ENCODE data around the gene MAGEA12. TPM values are rescaled to one million over a fixed set of nuclear protein-coding genes. Genes with fewer than 3 reads are reported as not detected.
"Not testable (repeated sequence)": the region's sequence is repeated elsewhere in the genome, so short reads cannot be mapped to it uniquely, and the experiment has no call there.

The MAGEA12 gene
- total and polyA plus RNA-seq, 2 experiments from 2014 or later: 0.24 to 0.38 TPM

DNA sequence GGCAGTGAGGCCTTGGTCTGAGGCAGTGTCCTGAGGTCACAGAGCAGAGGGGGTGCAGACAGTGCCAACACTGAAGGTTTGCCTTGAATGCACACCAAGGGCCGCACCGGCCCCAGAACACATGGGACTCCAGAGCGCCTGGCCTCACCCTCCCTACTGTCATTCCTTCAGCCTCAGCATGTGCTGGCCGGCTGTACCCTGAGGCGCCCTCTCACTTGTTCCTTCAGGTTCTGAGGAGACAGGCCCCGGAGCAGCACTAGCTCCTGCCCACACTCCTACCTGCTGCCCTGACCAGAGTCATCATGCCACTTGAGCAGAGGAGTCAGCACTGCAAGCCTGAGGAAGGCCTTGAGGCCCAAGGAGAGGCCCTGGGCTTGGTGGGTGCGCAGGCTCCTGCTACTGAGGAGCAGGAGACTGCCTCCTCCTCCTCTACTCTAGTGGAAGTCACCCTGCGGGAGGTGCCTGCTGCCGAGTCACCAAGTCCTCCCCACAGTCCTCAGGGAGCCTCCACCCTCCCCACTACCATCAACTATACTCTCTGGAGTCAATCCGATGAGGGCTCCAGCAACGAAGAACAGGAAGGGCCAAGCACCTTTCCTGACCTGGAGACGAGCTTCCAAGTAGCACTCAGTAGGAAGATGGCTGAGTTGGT is 2.4 kb downstream of the MAGEA12 start:
- H3K36me3 ChIP-seq (ENCODE audit: insufficient read depth): no peaks in the 10 kb centered on the region
- H3K4me1 ChIP-seq (ENCODE audit: insufficient read depth): no peaks in the 10 kb centered on the region
- TF ChIP-seq JUNB (IDR thresholded peaks at IDR 0.05; ENCODE audit: unreplicated experiment) (no peak), REST (IDR thresholded peaks at IDR 0.05; ENCODE audit: unreplicated experiment) (no peak), POLR2AphosphoS5 (IDR thresholded peaks at IDR 0.05; ENCODE audit: low read depth) (no peak), CREB1 (CRISPR knock-in tag; IDR thresholded peaks at IDR 0.05; ENCODE audit: low read depth) (no peak)
- TF ChIP-seq, protein P1, sequence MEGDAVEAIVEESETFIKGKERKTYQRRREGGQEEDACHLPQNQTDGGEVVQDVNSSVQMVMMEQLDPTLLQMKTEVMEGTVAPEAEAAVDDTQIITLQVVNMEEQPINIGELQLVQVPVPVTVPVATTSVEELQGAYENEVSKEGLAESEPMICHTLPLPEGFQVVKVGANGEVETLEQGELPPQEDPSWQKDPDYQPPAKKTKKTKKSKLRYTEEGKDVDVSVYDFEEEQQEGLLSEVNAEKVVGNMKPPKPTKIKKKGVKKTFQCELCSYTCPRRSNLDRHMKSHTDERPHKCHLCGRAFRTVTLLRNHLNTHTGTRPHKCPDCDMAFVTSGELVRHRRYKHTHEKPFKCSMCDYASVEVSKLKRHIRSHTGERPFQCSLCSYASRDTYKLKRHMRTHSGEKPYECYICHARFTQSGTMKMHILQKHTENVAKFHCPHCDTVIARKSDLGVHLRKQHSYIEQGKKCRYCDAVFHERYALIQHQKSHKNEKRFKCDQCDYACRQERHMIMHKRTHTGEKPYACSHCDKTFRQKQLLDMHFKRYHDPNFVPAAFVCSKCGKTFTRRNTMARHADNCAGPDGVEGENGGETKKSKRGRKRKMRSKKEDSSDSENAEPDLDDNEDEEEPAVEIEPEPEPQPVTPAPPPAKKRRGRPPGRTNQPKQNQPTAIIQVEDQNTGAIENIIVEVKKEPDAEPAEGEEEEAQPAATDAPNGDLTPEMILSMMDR (conservative IDR thresholded peaks at IDR 0.05; ENCODE audit: low read depth in 2 of 2): no peak
- TF ChIP-seq, protein P2, sequence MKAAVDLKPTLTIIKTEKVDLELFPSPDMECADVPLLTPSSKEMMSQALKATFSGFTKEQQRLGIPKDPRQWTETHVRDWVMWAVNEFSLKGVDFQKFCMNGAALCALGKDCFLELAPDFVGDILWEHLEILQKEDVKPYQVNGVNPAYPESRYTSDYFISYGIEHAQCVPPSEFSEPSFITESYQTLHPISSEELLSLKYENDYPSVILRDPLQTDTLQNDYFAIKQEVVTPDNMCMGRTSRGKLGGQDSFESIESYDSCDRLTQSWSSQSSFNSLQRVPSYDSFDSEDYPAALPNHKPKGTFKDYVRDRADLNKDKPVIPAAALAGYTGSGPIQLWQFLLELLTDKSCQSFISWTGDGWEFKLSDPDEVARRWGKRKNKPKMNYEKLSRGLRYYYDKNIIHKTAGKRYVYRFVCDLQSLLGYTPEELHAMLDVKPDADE (IDR thresholded peaks at IDR 0.05): no peak
- H4K20me1 ChIP-seq (replicated peaks; ENCODE audit: insufficient read depth): no peaks in the 10 kb centered on the region
- H3K4me3 Mint-ChIP-seq: no peak overlapping the region
- no peak overlapping the region for H3K4me3 ChIP-seq
- H3K79me2 ChIP-seq (replicated peaks; ENCODE audit: insufficient read depth): no peaks in the 10 kb centered on the region
- ATAC-seq (no peak), DNase-seq (ENCODE audit: low spot score) (no peak)
- no peaks in the 10 kb centered on the region; the same call in 2 of the 3 replicates for H3K4me1 Mint-ChIP-seq
- H3K4me2 ChIP-seq: no peak overlapping the region
- no peaks in the 10 kb centered on the region for H3K27me3 Mint-ChIP-seq (ENCODE audit: insufficient read depth, low read depth, poor library complexity)
- H3K36me3 Mint-ChIP-seq (ENCODE audit: low read depth): no peaks in the 10 kb centered on the region
- no peaks in the 10 kb centered on the region for H3K27me3 ChIP-seq (ENCODE audit: insufficient read depth)
- H2AFZ ChIP-seq: no peak overlapping the region
- H3F3A ChIP-seq (replicated peaks; ENCODE audit: low read depth): no peaks in the 10 kb centered on the region
- no peak overlapping the region for H3K27ac Mint-ChIP-seq
- H3K27ac ChIP-seq (ENCODE audit: low read depth): no peak overlapping the region
- no peaks in the 10 kb centered on the region for H3K9me2 ChIP-seq (ENCODE audit: insufficient read depth)
- no peaks in the 10 kb centered on the region for H3K9me3 Mint-ChIP-seq

DNA sequence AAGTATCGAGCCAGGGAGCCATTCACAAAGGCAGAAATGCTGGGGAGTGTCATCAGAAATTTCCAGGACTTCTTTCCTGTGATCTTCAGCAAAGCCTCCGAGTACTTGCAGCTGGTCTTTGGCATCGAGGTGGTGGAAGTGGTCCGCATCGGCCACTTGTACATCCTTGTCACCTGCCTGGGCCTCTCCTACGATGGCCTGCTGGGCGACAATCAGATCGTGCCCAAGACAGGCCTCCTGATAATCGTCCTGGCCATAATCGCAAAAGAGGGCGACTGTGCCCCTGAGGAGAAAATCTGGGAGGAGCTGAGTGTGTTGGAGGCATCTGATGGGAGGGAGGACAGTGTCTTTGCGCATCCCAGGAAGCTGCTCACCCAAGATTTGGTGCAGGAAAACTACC is 3.0 kb downstream of the MAGEA12 start:
- H4K20me1 ChIP-seq (replicated peaks; ENCODE audit: insufficient read depth); H2AFZ ChIP-seq; H3K27ac Mint-ChIP-seq; H3K36me3 Mint-ChIP-seq (ENCODE audit: low read depth); H3K4me3 Mint-ChIP-seq; H3K27me3 ChIP-seq (ENCODE audit: insufficient read depth); H3K4me1 ChIP-seq (ENCODE audit: insufficient read depth); DNase-seq (ENCODE audit: low spot score); ATAC-seq; H3K27ac ChIP-seq (ENCODE audit: low read depth); H3K79me2 ChIP-seq (replicated peaks; ENCODE audit: insufficient read depth); H3F3A ChIP-seq (replicated peaks; ENCODE audit: low read depth); H3K4me3 ChIP-seq; H3K4me2 ChIP-seq; H3K36me3 ChIP-seq (ENCODE audit: insufficient read depth); H3K27me3 Mint-ChIP-seq (ENCODE audit: insufficient read depth, low read depth, poor library complexity); H3K4me1 Mint-ChIP-seq; H3K9me3 Mint-ChIP-seq; H3K9me2 ChIP-seq (ENCODE audit: insufficient read depth): not testable (repeated sequence)

Measured in GM23338 (cell line).